Endothelial cell of umbilical vein (primary cell): ENCODE data around the gene TMEM220.
A peak's percentile ranks its signal among the peaks of the same experiment; 100 is the strongest.

Experiments
- CTCF ChIP-seq, 2 donors: IDR thresholded peaks; 1 replicate in 1 of 2; 2 replicates in 1 of 2; pipeline ENCODE4 v1.5.1; 2011; ENCODE audit warnings: low read length in 2 of 2, mild to moderate bottlenecking in 2 of 2, moderate library complexity in 2 of 2, control low read depth in 1 of 2, inconsistent platforms in 1 of 2, low read depth in 1 of 2; ENCODE audit not compliant: insufficient read depth in 1 of 2; ENCODE audit errors: extremely low read depth in 1 of 2
- EZH2 ChIP-seq: IDR thresholded peaks from 2 replicates; pipeline ENCODE4 v1.6.1; 2012; ENCODE audit warnings: borderline replicate concordance, low read depth, mild to moderate bottlenecking, moderate library complexity, low read length, inconsistent platforms; ENCODE audit not compliant: severe bottlenecking
- JUN ChIP-seq: IDR thresholded peaks from 2 replicates; pipeline ENCODE4 v1.6.1; 2011; ENCODE audit warnings: borderline replicate concordance, low read depth; ENCODE audit not compliant: insufficient read length, insufficient read depth
- POLR2A ChIP-seq: IDR thresholded peaks from 2 replicates; pipeline ENCODE4 v1.6.1; 2012; ENCODE audit warnings: low read depth, mild to moderate bottlenecking, control low read depth, low read length
- POLR2AphosphoS5 ChIP-seq: IDR thresholded peaks from 2 replicates; pipeline ENCODE4 v1.6.1; 2012; ENCODE audit warnings: low read depth, mild to moderate bottlenecking, control low read depth, low read length, moderate library complexity; ENCODE audit not compliant: insufficient read depth

DNA sequence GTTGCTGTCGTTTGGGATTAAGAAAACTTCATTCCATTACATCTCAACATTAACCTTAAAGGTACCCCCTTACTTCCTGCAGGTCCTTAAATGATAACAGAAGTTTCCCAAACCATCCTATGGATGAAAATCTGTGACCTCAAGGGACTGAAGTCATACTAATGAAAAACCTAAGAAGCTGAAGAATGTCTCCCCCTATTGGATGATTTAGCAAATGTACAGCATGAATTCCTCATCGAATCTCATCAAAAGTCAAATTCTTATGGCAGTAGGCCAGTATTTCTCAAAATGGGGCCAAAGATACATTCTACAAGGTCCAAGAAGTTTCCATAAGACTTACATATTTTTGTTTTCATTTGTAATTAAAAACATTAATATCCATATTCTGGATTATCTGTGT, 46.0 kb downstream of the TMEM220 start:
- TF ChIP-seq CTCF (IDR thresholded peaks at IDR 0.05; ENCODE audit: extremely low read depth in 1 of 2, insufficient read depth in 1 of 2, low read depth in 1 of 2, low read length in 2 of 2) (peak; percentile 31 to 42), POLR2A (no peak), JUN (no peak), EZH2 (no peak), POLR2AphosphoS5 (no peak)
